Activated naive CD4-positive, alpha-beta T cell treated with anti-CD3 and anti-CD28 coated beads, Interleukin-2, amount 10 ng/mL, durations not matched to agents 7 days and 5 days (primary cell): ENCODE data around the gene HGFAC.

Experiments
- CTCF ChIA-PET: fragments of 350-600 bp; sonication (Branson Sonifier 250); formaldehyde crosslinking; loops from one replicate; lab custom pipeline; 2021; ENCODE audit warnings: antibody characterized with exemption; lab: Charles Lee
- DNase-seq: peaks from one replicate; pipeline ENCODE4 v3.0.0-alpha.2; 2020
- H3K27ac Mint-ChIP-seq: one replicate; pipeline ENCODE4 v1.8.0; 2021; ENCODE audit warnings: mild to moderate bottlenecking, moderate library complexity, mixed read lengths
- H3K27me3 Mint-ChIP-seq: one replicate; pipeline ENCODE4 v1.8.0; 2021; ENCODE audit warnings: mild to moderate bottlenecking, mixed read lengths
- H3K36me3 Mint-ChIP-seq: one replicate; pipeline ENCODE4 v1.8.0; 2021; ENCODE audit warnings: mixed read lengths
- H3K4me1 Mint-ChIP-seq: one replicate; pipeline ENCODE4 v1.8.0; 2021; ENCODE audit warnings: mixed read lengths
- H3K4me3 Mint-ChIP-seq: one replicate; pipeline ENCODE4 v1.8.0; 2021; ENCODE audit warnings: mild to moderate bottlenecking, moderate library complexity, mixed read lengths
- H3K9me3 Mint-ChIP-seq: one replicate; pipeline ENCODE4 v1.8.0; 2021; ENCODE audit warnings: mixed read lengths

HGFAC gene

DNA sequence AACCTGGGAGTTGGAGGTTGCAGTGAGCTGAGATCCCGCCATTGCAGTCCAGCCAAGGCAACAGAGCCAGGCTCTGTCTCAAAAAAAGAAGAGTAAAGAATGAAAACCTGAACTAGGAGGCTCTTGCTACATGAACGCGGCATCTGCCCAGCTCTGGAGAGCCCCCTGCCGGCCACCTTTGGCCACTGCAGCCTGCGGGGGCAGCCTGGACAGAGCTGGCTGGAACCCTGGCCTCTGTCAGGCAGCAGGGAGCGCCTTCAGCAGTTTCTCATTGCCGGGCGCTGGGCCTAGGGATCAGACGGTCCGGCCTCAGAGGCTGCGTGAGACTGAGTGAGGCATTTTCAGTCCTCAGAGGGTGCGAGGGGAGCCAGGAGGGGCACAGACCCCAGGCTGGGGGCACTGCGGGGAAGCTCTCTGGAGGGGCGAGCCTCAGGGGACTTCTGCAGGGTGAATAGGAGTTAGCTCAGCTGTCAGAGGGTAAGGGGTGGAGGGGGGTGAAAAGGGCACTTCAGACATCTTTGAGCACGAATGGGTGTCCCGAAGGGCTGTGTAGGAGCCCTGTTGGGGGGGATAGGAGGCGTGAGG lies 38.9 kb downstream of the HGFAC start:
- Mint-ChIP-seq H3K4me3 (no peak overlapping the region), H3K36me3 (no peaks in the 10 kb centered on the region), H3K27me3 (peaks cover 52% of the 10 kb centered on the region), H3K27ac (no peak overlapping the region), H3K4me1 (no peaks in the 10 kb centered on the region), H3K9me3 (no peaks in the 10 kb centered on the region)
- CTCF ChIA-PET, result interaction anchor here (0.7 to 2.9 kb wide), 18 partner anchors 9 to 504 kb away, joined by 3 to 17 read pairs (median 4); no protein-coding TSS in a partner anchor
- peak; percentile 81 for DNase-seq

GRCh38 chr4:3481113-3481531 lies 39.4 kb downstream of the HGFAC start:
- Mint-ChIP-seq H3K9me3 (no peaks in the 10 kb centered on the region), H3K27ac (no peak overlapping the region), H3K36me3 (no peaks in the 10 kb centered on the region), H3K27me3 (peaks cover 57% of the 10 kb centered on the region), H3K4me1 (no peaks in the 10 kb centered on the region), H3K4me3 (no peak overlapping the region)
- CTCF ChIA-PET, result interaction anchor here (0.8 to 2.9 kb wide), 17 partner anchors 10 to 505 kb away, joined by 3 to 17 read pairs (median 4); no protein-coding TSS in a partner anchor
- no peak for DNase-seq

DNA sequence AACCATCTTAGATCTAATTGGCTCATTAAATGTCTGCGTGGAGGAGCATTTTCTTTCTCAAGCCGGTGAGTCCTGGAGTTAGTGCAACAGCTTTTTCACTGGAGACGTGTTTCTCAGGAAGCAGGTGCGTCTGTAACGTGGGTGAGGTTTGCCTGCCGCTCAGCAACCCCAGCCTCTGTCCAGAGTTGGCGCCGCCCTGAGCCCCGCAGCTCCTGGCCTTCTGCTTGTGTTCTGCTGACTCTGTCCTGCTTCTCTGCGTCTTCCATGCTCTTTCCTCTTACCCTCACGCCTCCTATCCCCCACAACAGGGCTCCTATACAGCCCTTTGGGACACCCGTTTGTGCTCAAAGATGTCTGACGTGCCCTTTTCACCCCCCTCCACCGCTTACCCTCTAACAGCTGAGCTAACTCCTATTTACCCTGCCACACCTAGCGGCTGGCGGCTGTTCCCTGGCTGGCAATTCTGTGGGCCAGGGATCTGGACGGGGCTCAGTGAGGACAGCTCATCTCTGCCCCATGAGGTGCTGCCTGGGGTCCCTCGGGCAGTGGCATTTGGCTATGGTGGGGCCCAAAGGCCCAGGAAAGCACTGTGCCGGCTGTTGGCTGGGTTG lies 40.1 kb downstream of the HGFAC start:
- no peaks in the 10 kb centered on the region for H3K36me3 Mint-ChIP-seq
- peaks cover 65% of the 10 kb centered on the region for H3K27me3 Mint-ChIP-seq
- H3K4me1 Mint-ChIP-seq, result no peaks in the 10 kb centered on the region
- H3K9me3 Mint-ChIP-seq, result no peaks in the 10 kb centered on the region
- no peak for DNase-seq
- H3K27ac Mint-ChIP-seq, result no peak overlapping the region
- CTCF ChIA-PET, result interaction anchor here (0.8 to 2.9 kb wide), 7 partner anchors 11 to 374 kb away, joined by 3 to 17 read pairs (median 8); no protein-coding TSS in a partner anchor
- H3K4me3 Mint-ChIP-seq, result no peak overlapping the region

DNA sequence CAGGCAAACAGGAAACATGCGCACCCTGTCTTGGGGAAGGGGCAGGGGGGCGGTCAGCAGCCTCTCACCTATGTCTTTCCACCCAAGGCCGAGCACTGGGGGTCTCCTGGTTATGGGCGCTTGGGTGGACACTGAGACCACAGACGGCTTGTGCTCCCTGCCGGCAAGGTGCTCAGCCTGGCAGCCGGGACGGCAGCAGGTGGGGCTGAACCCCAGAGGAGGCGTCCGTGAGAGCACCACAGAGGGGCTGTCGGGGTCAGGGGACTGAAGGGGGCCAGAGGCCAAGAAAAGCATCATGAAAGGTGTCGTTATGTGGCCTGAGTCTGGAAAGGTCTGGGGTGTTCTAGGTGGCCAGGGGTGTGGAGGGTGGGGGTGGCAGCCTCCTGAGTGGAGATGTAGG lies 40.9 kb downstream of the HGFAC start:
- no peak for DNase-seq
- no peaks in the 10 kb centered on the region for H3K4me1 Mint-ChIP-seq
- CTCF ChIA-PET, result no interaction called here
- no peak overlapping the region for H3K27ac Mint-ChIP-seq
- no peaks in the 10 kb centered on the region for H3K36me3 Mint-ChIP-seq
- no peak overlapping the region for H3K4me3 Mint-ChIP-seq
- peaks cover 65% of the 10 kb centered on the region for H3K27me3 Mint-ChIP-seq
- H3K9me3 Mint-ChIP-seq, result no peaks in the 10 kb centered on the region

DNA sequence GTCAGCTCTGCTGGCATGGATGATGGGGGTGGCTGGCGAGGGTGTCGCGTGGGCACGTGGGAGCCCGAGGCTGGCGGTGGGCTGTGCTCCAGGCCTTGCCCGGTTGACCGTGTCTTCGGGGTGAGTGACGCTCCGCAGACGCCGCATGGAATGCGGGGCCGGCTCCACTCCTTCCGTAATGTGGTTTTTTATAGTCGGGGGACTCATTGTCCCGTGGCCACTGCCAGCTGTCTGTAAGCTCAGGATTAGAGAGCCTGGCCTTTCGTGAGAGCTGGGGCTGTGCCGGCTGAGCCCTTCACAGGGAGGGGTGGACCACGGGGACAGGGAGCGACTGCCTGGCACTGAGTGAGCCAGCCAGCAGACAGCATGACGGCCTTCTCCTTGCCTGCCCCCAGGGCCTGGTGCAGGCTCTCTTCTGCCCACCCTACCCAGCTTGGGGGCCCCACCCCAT lies 41.7 kb downstream of the HGFAC start:
- CTCF ChIA-PET, result no interaction called here
- DNase-seq, result no peak

GRCh38 chr4:3484057-3484973 lies 42.5 kb downstream of the HGFAC start:
- no peaks in the 10 kb centered on the region for H3K36me3 Mint-ChIP-seq
- DNase-seq, result no peak
- CTCF ChIA-PET, result no interaction called here

More for the DNA sequence above, 41.7 kb downstream of the HGFAC start:
- H3K4me3 Mint-ChIP-seq, result no peak overlapping the region
- H3K4me1 Mint-ChIP-seq, result no peaks in the 10 kb centered on the region
- no peaks in the 10 kb centered on the region for H3K9me3 Mint-ChIP-seq
- H3K27ac Mint-ChIP-seq, result no peak overlapping the region
- no peaks in the 10 kb centered on the region for H3K36me3 Mint-ChIP-seq
- peaks cover 68% of the 10 kb centered on the region for H3K27me3 Mint-ChIP-seq

DNA sequence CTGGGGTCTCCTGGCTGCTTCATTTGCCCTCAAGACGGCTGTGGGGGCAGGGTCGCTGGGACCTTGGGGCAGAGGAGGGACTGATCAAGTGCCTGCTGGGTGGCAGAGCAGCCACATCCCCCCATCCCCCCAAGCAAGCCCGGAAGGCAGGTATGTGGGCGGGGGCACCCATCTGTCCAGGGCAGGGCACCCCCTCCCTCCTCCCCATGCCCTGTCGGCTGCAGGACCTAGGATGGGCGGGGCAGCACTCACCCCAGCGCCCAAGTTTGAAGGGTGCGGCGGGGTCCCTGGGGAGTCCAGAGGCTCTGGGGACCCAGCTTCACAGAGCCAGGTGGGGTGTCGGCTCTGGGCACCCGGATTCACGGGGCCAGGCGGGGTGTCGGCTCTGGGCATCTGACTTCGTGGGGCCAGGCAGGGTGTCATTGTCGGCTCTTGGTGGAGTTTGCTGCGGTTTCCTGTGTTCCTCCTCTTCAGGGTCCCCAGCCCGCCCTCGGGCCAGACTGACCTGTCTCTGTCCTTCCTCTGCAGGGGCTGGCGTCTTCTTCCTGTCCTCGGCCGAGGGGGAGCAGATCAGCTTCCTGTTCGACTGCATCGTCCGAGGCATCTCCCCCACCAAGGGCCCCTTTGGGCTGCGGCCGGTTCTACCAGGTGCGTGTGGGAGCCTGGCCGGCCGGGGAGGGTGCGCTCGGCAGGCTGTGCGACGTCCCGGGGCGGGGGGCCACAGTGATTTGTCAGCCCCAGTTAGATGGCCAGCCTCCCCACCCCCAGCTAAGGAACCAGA lies 43.4 kb downstream of the HGFAC start:
- H3K27me3 Mint-ChIP-seq, result peaks cover 83% of the 10 kb centered on the region
- no peak for DNase-seq
- no peaks in the 10 kb centered on the region for H3K36me3 Mint-ChIP-seq
- H3K4me3 Mint-ChIP-seq, result no peak overlapping the region
- no peaks in the 10 kb centered on the region for H3K4me1 Mint-ChIP-seq
- H3K9me3 Mint-ChIP-seq, result no peaks in the 10 kb centered on the region
- H3K27ac Mint-ChIP-seq, result no peak overlapping the region
- CTCF ChIA-PET, result no interaction called here

More at GRCh38 chr4:3484057-3484973, 42.5 kb downstream of the HGFAC start:
- Mint-ChIP-seq H3K9me3 (no peaks in the 10 kb centered on the region), H3K27me3 (peaks cover 76% of the 10 kb centered on the region), H3K4me1 (no peaks in the 10 kb centered on the region), H3K4me3 (no peak overlapping the region), H3K27ac (no peak overlapping the region)

DNA sequence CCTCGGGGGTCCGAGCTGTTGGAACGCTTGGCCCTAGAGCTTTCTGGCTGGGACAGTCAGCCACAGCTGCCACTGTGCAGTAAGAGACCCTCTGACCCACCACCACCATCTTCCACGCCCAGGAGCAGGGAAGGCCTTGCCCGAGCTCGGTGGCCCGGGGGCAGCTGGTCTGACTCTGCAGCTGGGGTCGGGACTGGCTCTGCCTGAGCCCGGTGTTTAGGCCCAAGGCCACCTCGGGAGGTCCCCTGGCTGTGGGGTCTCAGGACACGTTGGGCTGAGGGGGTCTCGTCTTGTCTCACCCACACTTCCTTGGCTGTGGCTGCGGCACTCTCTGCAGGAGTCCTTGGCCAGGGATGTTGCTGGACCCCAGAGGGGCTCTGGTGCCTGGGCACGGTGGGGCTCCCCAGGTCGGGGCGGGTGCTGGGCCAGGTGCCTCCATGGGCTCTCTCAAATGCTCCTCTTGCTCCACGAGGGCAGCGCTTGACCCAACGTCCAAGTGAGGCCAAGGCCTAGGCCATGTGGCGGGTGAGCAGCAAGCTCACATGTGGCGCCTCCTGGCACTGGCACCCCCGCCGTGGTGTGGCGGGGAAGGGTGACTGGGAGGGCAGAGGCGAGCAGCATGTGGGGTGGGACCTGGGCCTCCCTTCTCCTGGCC lies 44.2 kb downstream of the HGFAC start:
- Mint-ChIP-seq H3K4me1 (no peaks in the 10 kb centered on the region), H3K36me3 (no peaks in the 10 kb centered on the region), H3K4me3 (no peak overlapping the region), H3K27ac (no peak overlapping the region), H3K27me3 (peaks cover 83% of the 10 kb centered on the region), H3K9me3 (no peaks in the 10 kb centered on the region)
- DNase-seq, result no peak
- CTCF ChIA-PET, result no interaction called here

GRCh38 chr4:3486541-3487540 lies 45.1 kb downstream of the HGFAC start:
- H3K27ac Mint-ChIP-seq, result no peak overlapping the region
- CTCF ChIA-PET, result no interaction called here
- no peaks in the 10 kb centered on the region for H3K4me1 Mint-ChIP-seq
- H3K36me3 Mint-ChIP-seq, result no peaks in the 10 kb centered on the region
- peaks cover 83% of the 10 kb centered on the region for H3K27me3 Mint-ChIP-seq
- no peak for DNase-seq
- H3K4me3 Mint-ChIP-seq, result no peak overlapping the region
- H3K9me3 Mint-ChIP-seq, result peaks cover 2% of the 10 kb centered on the region

DNA sequence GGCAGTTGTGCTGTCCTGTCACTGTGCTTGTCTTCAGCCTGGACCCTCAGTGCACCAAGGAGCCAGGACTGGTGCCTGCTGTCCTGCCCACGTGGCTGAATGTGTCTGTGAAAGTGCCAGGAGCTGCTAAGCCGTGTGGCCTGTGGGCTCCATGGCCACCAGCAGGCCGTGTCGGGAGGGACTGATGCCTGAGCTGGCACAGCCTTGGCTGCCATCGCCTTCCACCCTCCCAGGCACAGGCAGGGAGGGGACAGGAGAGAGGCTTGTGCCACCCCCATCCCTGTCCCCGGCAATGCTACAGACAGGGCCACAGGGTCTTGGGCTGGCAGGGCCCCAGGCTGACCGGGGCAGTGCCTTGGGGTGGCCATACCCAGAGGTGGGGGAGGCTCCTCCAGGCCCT lies 46.1 kb downstream of the HGFAC start:
- H3K4me1 Mint-ChIP-seq, result no peaks in the 10 kb centered on the region
- H3K27ac Mint-ChIP-seq, result no peak overlapping the region
- CTCF ChIA-PET, result no interaction called here

DNA sequence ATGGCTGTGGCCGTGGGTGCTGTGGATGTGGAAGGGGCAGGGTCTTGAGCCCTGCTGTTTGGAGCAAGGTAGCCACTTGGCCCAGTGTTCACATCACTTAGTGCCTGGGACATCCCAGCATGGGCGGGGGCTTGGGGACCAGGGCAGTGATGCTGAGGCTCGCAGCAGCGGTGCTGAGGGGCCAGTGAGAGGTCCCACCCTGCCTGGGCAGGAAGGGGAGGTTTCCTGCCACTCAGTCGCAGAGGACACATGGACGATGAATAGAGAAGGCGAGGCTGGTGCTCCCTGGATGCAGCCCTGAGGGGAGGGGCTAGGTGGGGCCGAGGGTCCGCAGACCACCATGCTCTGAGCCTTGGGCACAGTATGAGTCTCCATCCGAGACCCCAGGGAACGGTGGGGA lies 47.1 kb downstream of the HGFAC start:
- Mint-ChIP-seq H3K4me3 (no peak overlapping the region), H3K27ac (no peak overlapping the region), H3K36me3 (no peaks in the 10 kb centered on the region), H3K9me3 (peaks cover 2% of the 10 kb centered on the region), H3K4me1 (no peaks in the 10 kb centered on the region), H3K27me3 (peaks cover 73% of the 10 kb centered on the region)
- CTCF ChIA-PET, result no interaction called here
- DNase-seq, result no peak

More for the DNA sequence above, 46.1 kb downstream of the HGFAC start:
- H3K36me3 Mint-ChIP-seq, result no peaks in the 10 kb centered on the region
- H3K9me3 Mint-ChIP-seq, result peaks cover 2% of the 10 kb centered on the region
- no peak for DNase-seq
- no peak overlapping the region for H3K4me3 Mint-ChIP-seq
- peaks cover 80% of the 10 kb centered on the region for H3K27me3 Mint-ChIP-seq

DNA sequence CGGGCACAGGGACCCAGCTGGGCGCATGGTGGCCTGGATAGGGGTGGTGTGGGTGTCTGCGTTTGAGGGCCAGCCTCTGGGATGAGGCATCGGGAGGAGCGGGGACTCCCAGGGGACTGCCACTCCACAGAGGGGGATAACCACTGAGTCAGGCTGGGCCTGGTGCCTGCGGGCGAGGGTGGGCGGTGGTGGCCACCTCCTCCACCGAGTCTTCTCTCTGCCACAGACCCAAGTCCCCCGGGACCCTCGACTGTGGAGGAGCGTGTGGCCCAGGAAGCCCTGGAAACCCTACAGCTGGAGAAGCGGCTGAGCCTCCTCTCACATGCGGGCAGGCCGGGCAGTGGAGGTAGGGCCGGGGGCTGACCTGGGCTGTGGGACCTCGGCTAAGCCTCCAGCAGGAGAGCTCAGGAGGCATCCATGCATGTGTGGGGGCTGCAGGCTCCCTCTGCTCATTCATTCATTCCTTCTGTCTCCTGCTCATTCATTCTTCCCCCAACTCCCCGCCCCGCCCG lies 47.7 kb downstream of the HGFAC start:
- H3K27me3 Mint-ChIP-seq, result peaks cover 66% of the 10 kb centered on the region
- no peak overlapping the region for H3K4me3 Mint-ChIP-seq
- CTCF ChIA-PET, result no interaction called here
- no peak overlapping the region for H3K27ac Mint-ChIP-seq
- H3K4me1 Mint-ChIP-seq, result no peaks in the 10 kb centered on the region
- H3K9me3 Mint-ChIP-seq, result peaks cover 2% of the 10 kb centered on the region
- no peaks in the 10 kb centered on the region for H3K36me3 Mint-ChIP-seq
- DNase-seq, result no peak
